22Rv1 (cell line): ENCODE data around the gene OR1J2.
"Not testable (repeated sequence)": the region's sequence is repeated elsewhere in the genome, so short reads cannot be mapped to it uniquely, and the experiment has no call there.

Experiments
- H3K27ac ChIP-seq: fragments of 450-650 bp; 2 replicates; pipeline ENCODE4 v1.5.1; 2017
- ZFX ChIP-seq: fragments of 450-650 bp; IDR thresholded peaks from 2 replicates; pipeline ENCODE4 v1.6.1; 2017; ENCODE audit warnings: antibody characterized with exemption, borderline replicate concordance
- TF ChIP-seq, protein P1 (sequence below): fragments of 450-650 bp; IDR thresholded peaks from 2 replicates; pipeline ENCODE4 v1.5.1; 2017; ENCODE audit warnings: mild to moderate bottlenecking

OR1J2 gene

DNA sequence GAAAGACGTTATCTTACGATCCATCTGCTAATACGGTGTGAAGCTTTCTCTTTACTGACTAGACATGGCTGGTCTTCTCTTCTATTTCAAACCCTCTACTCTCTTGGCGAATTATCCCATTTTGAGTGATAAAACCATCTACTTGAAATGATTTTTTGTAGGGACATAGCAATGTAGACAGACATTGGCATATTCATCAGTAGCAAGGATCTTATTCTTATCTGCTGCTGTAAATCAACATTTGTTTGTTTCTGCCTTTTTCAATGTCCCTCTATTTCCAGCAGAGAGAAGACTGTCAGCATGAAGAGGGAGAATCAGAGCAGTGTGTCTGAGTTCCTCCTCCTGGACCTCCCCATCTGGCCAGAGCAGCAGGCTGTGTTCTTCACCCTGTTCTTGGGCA is 8.2 kb downstream of the OR1J2 start, which contains the start of gene OR1J4:
Gene OR1J4 (plus strand): TSS at position 301 of the 400 bp plus-strand sequence. CDS start 0 bp downstream, at position 301.
- no peak for TF ChIP-seq ZFX
- TF ChIP-seq, protein P1, sequence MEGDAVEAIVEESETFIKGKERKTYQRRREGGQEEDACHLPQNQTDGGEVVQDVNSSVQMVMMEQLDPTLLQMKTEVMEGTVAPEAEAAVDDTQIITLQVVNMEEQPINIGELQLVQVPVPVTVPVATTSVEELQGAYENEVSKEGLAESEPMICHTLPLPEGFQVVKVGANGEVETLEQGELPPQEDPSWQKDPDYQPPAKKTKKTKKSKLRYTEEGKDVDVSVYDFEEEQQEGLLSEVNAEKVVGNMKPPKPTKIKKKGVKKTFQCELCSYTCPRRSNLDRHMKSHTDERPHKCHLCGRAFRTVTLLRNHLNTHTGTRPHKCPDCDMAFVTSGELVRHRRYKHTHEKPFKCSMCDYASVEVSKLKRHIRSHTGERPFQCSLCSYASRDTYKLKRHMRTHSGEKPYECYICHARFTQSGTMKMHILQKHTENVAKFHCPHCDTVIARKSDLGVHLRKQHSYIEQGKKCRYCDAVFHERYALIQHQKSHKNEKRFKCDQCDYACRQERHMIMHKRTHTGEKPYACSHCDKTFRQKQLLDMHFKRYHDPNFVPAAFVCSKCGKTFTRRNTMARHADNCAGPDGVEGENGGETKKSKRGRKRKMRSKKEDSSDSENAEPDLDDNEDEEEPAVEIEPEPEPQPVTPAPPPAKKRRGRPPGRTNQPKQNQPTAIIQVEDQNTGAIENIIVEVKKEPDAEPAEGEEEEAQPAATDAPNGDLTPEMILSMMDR = no peak
- H3K27ac ChIP-seq = no peak within 1 kb of the TSS

DNA sequence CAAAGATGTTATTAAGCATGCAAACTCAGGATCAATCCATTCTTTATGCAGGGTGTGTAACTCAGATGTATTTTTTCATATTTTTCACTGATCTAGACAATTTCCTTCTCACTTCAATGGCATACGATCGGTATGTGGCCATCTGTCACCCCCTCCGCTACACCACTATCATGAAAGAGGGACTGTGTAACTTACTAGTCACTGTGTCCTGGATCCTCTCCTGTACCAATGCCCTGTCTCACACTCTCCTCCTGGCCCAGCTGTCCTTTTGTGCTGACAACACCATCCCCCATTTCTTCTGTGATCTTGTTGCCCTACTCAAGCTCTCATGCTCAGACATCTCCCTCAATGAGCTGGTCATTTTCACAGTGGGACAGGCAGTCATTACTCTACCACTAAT is 8.8 kb downstream of the OR1J2 start:
- TF ChIP-seq ZFX = no peak
- TF ChIP-seq, protein P1 = no peak

DNA sequence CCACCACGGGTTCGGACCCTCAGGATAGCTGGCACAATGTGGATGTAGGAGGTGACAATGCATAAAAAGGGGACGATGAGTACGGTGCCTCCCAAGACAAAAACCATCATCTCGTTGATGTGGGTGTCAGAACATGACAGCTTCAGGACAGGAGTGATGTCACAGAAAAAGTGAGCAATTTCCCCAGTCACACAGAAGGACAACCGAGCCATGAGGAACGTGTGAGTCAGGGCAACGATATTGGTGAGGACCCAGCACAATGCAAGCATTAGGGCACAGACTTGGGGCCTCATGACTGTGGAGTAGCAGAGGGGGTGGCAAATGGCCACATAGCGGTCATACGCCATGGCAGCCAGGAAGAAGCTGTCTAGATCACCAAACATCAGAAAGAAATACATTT is 16.0 kb downstream of the OR1J2 start:
- no peak overlapping the region for H3K27ac ChIP-seq
- TF ChIP-seq, protein P1 = no peak
- TF ChIP-seq ZFX = no peak

More for the DNA sequence above, 8.8 kb downstream of the OR1J2 start:
- H3K27ac ChIP-seq = no peak overlapping the region

DNA sequence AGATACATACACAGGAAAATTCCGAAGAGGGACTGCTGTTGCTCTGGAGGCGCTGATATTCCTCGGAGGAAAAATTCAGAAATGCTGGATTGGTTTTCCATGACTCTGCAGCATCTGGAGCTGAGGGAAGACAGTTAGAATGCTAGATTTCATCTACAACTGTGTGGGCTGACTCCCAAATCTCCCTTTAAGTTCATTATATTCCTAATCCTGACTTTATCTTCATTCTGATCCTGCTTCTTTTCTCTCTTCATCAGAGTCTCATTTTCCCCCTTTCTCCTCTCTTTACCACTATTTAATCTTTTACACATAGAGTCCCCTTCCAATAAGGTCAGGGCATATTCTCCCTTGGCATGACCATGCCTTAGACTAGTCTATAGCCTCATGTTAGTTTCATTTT is 16.6 kb downstream of the OR1J2 start, which contains the start of gene OR1N1:
Gene OR1N1 (minus strand): TSS at position 101 of the 400 bp plus-strand sequence. CDS start 0 bp downstream, at position 101.
- H3K27ac ChIP-seq = no peak within 1 kb of the TSS
- TF ChIP-seq, protein P1 = no peak

DNA sequence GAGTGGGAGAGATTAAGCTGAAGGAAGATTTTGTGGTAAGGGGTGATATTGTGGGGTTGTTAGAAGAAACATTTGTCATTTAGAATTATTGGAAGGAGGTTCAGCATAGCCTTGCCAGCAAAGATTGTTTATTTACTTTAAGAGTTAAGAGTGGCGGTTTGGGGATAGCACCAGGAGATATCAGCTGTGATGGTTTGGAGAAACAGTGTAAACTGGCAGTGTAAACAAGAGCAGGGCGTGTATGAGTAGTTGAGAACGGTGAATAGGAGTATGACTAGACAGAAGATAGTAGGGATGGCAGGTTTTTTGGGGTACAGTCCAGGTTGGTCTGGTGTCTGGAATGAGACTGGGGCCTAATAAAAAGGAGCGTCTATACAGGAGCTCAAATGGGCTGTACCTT is 20.6 kb downstream of the OR1J2 start:
- H3K27ac ChIP-seq = not testable (repeated sequence)

DNA sequence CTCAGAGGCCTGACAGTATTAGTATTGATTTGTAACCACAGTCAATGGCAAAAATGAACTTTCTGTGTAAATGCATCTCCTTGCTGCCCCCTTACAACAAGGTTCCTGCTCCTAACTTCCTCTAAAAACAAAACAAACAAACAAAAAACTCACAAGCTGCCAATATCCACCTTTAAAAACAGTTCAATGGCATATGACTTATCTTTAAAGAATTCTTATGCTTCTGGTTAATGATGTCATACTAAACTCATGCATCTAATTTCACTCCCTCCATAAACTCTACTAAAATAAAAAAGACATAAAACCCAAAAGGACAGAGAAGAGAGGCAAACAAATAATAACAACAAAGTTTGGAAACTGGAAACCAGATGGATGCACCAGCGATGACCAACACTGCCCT is 25.5 kb downstream of the OR1J2 start:
- no peak for TF ChIP-seq ZFX
- TF ChIP-seq, protein P1 = no peak

DNA sequence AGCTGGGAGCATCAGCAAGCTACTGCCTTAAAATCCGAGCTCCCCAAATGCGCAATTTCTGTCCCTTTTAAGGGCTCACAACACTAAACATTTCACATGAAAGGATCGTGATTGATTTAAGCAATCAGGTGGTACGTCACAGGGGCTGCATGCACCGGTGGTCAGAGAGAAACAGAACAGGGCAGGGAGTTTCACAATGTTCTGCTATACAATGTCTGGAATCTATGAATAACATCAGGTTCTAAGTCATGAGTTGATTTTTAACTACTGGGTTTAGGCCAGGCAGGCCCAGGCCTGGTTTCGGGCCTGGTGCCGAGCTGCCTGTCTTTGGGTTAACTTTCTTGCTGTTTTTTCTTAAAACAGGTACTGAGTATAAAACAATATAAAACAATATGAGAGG is 26.5 kb downstream of the OR1J2 start:
- H3K27ac ChIP-seq = not testable (repeated sequence)

More for the DNA sequence above, 25.5 kb downstream of the OR1J2 start:
- H3K27ac ChIP-seq = no peak overlapping the region

DNA sequence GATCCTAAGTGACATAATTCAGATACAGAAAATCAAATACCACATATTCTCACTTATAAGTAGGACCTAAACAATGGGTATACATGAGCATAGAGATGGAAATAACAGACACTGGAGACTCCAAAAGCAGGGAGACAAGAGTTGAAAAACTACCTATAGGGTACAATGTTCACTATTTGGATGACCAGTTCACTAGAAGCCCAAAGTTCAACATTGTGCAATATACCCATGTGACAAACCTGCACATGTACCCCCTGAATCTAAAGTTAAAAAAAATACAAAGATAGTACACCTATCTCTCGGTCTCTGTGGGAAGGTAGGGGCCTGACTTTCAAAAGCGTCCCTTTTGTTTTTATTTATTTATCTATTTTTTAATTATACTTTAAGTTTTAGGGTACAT is 28.2 kb downstream of the OR1J2 start:
- TF ChIP-seq, protein P1 = no peak
- TF ChIP-seq ZFX = no peak
- no peak overlapping the region for H3K27ac ChIP-seq
